GM19468 (cell line): Measurements from ENCODE around the gene PLSCR1.
A peak's percentile ranks its signal among the peaks of the same experiment; 100 is the strongest.
"Not testable (repeated sequence)": the region's sequence is repeated elsewhere in the genome, so short reads cannot be mapped to it uniquely, and the experiment has no call there.

Experiments
- ATAC-seq: cut with Tn5 transposase; IDR thresholded peaks from one replicate; pipeline ENCODE4 v1.9.1; 2021; ENCODE audit warnings: mild to moderate bottlenecking, moderate library complexity, moderate number of reproducible peaks; ENCODE audit not compliant: unreplicated experiment; ENCODE audit errors: extremely low read depth

PLSCR1 gene

DNA sequence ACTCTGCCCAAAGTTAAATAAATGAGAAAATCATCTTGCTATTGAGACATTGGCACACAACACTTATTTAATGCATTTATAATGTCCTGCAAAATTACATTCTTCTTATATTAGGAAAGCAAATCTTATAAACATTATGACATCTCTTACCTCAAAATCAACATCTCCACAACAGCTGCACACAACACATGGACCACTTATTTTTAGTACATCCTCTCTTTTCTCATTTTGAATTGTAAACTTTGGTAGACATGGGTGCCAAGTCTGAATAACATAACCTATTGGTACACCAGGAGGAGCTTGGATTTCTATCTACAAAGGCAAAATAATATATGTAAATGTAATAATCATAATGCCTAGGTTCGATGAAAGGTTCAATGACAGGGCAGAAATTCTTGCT, 23.0 kb downstream of the PLSCR1 start:
- no peak for ATAC-seq

DNA sequence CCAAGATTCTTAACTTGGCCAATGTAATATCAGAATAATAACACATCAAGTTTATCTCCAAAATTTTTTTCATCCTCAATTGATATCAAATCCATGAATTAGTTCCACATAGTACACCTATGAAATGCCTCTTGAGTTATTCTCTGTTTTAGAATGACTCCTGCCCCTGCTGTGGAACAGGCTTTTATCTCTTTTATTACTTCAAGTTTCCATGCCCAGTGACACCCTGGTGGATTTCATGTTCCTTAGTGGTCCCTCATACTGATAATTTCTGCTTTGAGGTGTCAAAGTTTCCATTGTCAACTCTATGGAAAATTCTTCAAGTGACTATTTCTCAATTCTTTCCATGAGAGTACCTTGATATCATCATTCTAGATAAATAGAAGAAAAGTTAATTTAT, 24.6 kb downstream of the PLSCR1 start:
- ATAC-seq, result no peak

DNA sequence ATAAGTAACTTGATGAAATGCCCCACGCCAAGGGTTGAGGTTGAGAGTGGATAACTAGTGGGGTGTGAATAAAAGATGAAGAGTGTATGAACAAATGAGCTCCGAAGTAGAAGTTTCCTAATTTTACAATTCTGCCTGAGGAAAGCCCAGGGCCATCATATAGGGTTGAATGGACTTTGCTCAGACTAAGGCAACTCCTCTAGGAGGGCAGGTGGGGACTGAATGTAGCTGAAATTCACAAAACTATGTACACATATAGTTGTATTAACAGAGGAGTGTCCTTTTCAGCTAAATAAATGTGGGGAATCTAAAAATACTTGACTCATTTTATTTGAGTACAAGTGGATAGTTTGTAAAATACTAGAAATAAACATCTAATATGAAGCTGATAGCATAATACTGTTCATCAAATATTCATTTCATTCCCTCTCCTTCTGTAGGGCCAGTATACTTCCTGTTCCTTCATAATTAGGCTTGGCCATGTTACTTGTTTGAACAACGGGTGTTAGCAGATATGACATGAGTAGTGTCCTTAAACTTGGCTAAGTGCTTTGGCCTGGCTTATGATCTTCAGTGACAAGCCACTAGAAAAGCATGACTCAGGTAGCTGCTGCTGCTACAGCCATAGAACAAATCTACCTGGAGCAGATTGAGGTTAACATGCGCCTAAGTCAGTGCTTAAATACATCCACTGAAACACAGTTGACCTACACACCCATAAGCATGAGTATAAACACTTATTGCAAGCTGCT, 26.5 kb downstream of the PLSCR1 start:
- ATAC-seq, result no peak

DNA sequence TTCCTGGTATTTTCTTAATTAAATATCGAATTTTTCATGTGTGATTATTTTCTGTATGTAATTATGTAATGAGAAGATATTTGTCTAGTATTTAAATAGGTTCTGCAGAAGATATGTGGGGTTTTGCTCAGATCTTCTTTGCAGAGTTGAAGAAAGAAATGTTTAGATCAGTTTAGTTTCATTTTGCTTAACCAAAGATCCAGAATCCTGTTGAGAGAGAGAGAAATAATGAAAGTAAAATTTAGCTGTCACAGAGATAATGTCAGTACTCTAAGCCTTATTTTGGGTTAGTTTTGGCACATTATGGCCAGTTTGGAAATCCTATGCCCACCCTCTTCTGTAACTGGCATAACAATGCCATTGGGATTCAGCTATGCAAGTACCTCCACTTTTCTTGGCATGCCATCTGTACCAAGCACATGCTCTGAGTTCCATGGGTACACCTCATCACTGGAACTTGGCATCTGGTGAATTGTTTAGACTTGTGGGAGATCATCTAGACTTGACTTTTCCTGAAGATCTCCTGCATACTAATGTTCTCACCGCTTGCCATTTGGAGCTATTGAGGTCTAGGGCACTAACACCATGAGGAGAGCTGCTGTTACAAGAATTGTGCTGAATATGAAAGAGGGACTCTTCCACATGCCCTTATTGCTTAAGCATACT, 30.9 kb downstream of the PLSCR1 start:
- ATAC-seq, result no peak

GRCh38 chr3:146511402-146512134, 32.8 kb downstream of the PLSCR1 start:
- no peak for ATAC-seq

DNA sequence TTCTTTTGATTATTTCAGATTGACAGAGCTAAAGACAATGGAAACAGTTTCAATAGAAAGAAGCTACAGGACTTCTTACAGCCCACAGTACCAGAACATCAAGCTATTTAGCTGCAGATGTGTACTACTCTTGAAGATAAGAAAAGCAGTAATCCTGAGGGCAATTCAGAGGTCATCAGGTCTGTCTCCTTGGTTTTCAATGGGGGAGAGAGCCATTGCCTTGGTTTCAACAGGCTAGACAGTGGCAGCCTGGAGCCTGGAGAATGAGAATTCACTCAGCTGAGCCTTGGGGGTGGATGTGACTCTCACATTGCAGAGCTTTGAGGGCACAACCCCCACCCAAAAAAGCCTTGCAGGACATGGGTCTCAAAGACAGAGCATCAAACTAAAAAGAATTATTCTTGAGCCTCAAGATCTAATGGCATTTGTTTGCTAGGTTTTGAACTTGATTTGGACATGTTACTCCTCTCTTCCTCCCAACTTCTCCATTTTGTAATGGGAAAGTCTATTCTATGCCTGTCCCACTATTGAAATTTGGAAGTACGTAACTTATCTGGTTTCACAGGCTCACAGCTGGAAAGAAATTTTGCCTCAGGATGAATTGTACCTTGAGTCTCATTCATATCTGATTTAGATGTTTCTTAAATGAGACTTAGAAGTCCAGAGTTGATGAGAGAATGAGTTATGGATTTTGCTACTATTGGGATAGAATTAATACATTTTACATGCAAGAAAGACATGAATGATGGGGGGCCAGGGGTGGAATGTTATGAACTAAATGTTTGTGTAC, 36.9 kb downstream of the PLSCR1 start:
- ATAC-seq, result no peak

DNA sequence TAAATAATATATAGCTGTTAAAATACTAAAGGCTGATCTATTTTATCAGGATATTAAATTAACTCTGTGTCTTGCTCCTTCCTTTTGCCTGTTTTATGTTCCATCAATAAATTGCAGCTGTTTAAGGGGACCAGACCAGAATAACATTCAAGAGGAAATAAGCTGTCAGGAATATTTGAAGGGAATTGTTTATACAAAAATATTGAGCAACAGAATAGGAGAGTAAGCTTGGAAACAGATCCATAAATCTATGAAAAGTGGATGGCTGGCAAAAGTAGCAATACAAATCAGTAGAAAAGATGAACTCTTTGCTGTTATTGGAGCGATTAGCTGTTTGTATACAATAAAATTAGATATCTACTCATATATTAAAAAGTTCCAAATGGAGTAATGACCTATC, 38.9 kb downstream of the PLSCR1 start:
- no peak for ATAC-seq

DNA sequence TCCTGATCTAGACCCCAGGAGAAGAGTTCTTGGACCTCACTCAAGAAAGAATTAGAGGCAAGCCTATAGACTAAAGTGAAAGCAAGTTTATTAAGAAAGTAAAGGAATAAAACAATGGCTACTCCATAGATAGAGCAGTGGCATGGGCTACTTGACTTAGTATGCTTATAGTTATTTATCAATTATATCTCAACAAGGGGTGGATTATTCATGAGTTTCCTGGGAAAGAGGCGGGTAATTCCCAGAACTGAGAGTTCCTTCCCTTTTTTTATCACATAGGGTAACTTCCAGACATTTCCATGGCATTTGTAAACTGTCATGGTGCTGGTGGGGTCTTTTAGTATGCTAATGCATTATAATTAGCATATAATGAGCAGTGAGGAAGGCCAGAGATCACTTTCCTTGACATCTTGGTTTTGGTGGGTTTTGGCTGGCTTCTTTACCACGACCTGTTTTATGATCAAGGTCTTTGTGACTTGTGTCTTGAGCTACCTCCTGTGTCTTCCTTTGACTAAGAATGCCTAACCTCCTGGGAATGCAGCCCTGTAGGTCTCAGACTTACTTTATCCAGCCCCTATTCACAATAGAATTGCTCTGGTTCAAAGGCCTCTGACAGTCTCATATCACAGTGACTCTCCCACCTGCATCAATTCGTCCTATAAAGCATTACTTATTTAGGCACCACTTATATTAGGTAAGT, 39.8 kb downstream of the PLSCR1 start:
- ATAC-seq, result no peak

GRCh38 chr3:146503461-146504202, 40.8 kb downstream of the PLSCR1 start:
- ATAC-seq, result peak; percentile 87

GRCh38 chr3:146502887-146503460, 41.4 kb downstream of the PLSCR1 start:
- ATAC-seq, result no peak

- ATAC-seq, result peak; percentile 60
Observed at GRCh38 chr3:146501752-146502151, 42.7 kb downstream of the PLSCR1 start.

DNA sequence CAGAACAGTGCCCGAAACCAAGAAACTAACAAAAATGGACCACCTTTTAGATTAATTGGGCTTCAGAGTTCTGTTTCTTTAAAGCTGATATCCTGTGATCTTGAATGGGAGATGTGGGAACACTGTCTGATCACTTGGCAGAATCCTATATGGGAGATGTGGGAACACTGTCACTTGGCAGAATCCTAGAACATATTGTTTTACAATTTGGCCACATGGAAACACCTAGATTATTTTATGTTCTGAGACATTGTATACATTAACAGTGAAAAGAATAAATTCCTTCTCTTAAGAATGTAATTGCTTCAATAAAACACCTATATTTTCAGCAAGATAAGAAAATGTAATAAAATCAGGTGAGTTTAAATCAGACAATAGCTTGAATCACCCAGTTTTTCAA, 44.7 kb downstream of the PLSCR1 start:
- no peak for ATAC-seq

DNA sequence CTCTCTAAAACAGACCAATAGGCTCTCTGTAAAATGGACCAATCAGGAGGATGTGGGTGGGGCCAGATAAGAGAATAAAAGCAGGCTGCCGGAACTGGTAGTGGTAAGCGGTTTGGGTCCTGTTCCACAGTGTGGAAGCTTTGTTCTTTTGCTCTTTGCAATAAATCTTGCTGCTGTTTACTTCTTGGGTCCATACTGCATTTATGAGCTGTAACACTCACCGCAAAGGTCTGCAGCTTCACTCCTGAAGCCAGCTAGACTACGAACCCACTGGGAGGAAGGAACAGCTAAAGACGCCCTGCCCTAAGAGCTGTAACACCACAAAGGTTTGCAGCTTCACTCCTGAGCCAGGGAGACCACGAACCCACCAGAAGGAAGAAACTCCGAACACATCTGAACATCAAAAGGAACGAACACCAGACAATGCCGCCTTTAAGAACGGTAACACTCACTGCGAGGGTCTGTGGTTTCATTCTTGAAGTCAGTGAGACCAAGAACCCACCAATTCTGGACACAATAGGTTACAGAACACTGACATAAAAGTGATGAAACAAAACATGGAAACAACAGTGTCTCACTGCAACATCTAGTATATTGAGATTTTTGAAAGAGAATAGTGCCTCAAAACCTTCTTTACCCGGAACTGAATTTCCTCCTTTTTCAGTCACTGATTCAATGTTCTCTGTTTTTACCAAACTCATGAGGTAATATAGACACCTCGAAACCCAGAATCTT, 46.2 kb downstream of the PLSCR1 start:
- ATAC-seq, result no peak

- ATAC-seq, result not testable (repeated sequence)
Observed at GRCh38 chr3:146497145-146497843, 47.1 kb downstream of the PLSCR1 start.

- no peak for ATAC-seq
Observed at GRCh38 chr3:146496726-146497125, 47.7 kb downstream of the PLSCR1 start.

GRCh38 chr3:146496251-146496650, 48.2 kb downstream of the PLSCR1 start:
- ATAC-seq, result no peak

GRCh38 chr3:146493761-146494160, 50.6 kb downstream of the PLSCR1 start:
- ATAC-seq, result no peak

- no peak for ATAC-seq
Observed at GRCh38 chr3:146493221-146493620, 51.2 kb downstream of the PLSCR1 start.
